K562 (cell line): ENCODE results near the gene SYNPO2. TPM values are rescaled to one million over a fixed set of nuclear protein-coding genes. Genes with fewer than 3 reads are reported as not detected.

Experiments
- ATAC-seq: fragments of 200-7000 bp; cut with Tn5 transposase; 3 replicates; pipeline ENCODE4 v1.9.1; 2020; ENCODE audit warnings: moderate library complexity
- BruUV-seq: library from RNA; stranded (reverse); fragments of 400-500 nt; replicated peaks from 2 replicates; lab custom pipeline; 2021; lab: Mats Ljungman, UMichigan
- CTCF ChIA-PET: fragments of 300-600 bp; formaldehyde crosslinking; extraction: SDS; loops from one replicate; lab custom pipeline; 2021; ENCODE audit warnings: low intra/inter-chr PET ratio; lab: Yijun Ruan, JAX
- POLR2A ChIA-PET: fragments of 300-600, 350-650 bp; sonication (Branson Sonifier 250); formaldehyde crosslinking; extraction: SDS; loops from one replicate; lab custom pipeline; 2021; ENCODE audit warnings: antibody characterized with exemption, inconsistent platforms; lab: Yijun Ruan, JAX
- DNase-seq, 4 experiments: peaks; one replicate each; pipeline versions ENCODE4 v3.0.0 to v3.0.0-alpha.2; 2011 to 2018; ENCODE audit warnings: low spot score in 3 of 4, mixed read lengths in 3 of 4; ENCODE audit errors: extremely low read depth in 1 of 4
- FAIRE-seq: peaks from 2 replicates; lab custom pipeline; 2011; peaks lifted over from hg19 to GRCh38; lab: Jason Lieb, UNC
- H2AFZ ChIP-seq: 2 replicates; pipeline ENCODE4 v1.6.0; 2011; ENCODE audit warnings: low read depth, low read length, control low read depth, inconsistent platforms
- H3K27ac ChIP-seq: fragments of 200-600 bp; 3 replicates; pipeline ENCODE4 v1.8.0; 2011; ENCODE audit warnings: low read depth, mild to moderate bottlenecking, control low read depth, inconsistent platforms, low read length, moderate library complexity, mixed read lengths; ENCODE audit errors: extremely low read depth
- H3K27me3 ChIP-seq, 2 experiments: fragments of 300-600 bp in 1 of 2; 2 replicates in 1 of 2; 3 replicates in 1 of 2; pipeline versions ENCODE4 v1.6.0 to v1.8.0; 2011; ENCODE audit warnings: inconsistent platforms in 2 of 2, low read length in 2 of 2, mild to moderate bottlenecking in 1 of 2, mixed read lengths in 1 of 2, moderate library complexity in 1 of 2; ENCODE audit not compliant: control insufficient read depth in 2 of 2, insufficient read depth in 2 of 2
- H3K36me3 ChIP-seq: fragments of 300-600 bp; 3 replicates; pipeline ENCODE4 v1.8.0; 2011; ENCODE audit warnings: mild to moderate bottlenecking, low read length, inconsistent platforms; ENCODE audit not compliant: control insufficient read depth, insufficient read depth
- H3K4me1 ChIP-seq, 2 experiments: fragments of 200-600 bp in 1 of 2; replicated peaks in 1 of 2; 2 replicates in 1 of 2; 3 replicates in 1 of 2; pipeline versions ENCODE4 v1.5.1 to v1.8.0; 2011; ENCODE audit warnings: inconsistent platforms in 2 of 2, low read length in 2 of 2, mild to moderate bottlenecking in 1 of 2, mixed read lengths in 1 of 2, moderate library complexity in 1 of 2; ENCODE audit not compliant: control insufficient read depth in 2 of 2, insufficient read depth in 2 of 2
- H3K4me2 ChIP-seq: 2 replicates; pipeline ENCODE4 v1.6.1; 2011; ENCODE audit warnings: low read length, control low read depth, inconsistent platforms, mixed read lengths; ENCODE audit not compliant: insufficient read depth
- H3K4me3 ChIP-seq: fragments of 200-600 bp; sonication (generic), shearing (Covaris generic); 2 replicates; pipeline ENCODE4 v1.5.1; 2016; ENCODE audit warnings: control low read depth, inconsistent platforms
- H3K79me2 ChIP-seq: fragments of 200-600 bp; 3 replicates; pipeline ENCODE4 v1.8.0; 2011; ENCODE audit warnings: low read length, inconsistent platforms; ENCODE audit not compliant: control insufficient read depth, insufficient read depth
- H3K9ac ChIP-seq, 2 experiments: 2 replicates each; pipeline versions ENCODE4 v1.6.0 to v1.6.1; 2011; ENCODE audit warnings: low read depth in 2 of 2, low read length in 2 of 2, control low read depth in 1 of 2, inconsistent platforms in 1 of 2, mild to moderate bottlenecking in 1 of 2, mixed read lengths in 1 of 2; ENCODE audit not compliant: insufficient read depth in 1 of 2
- H3K9me1 ChIP-seq: one replicate; pipeline ENCODE4 v1.6.0; 2011; ENCODE audit warnings: inconsistent platforms, mild to moderate bottlenecking, low read length, moderate library complexity; ENCODE audit not compliant: control insufficient read depth, insufficient read depth
- H3K9me3 ChIP-seq: replicated peaks from 2 replicates; pipeline ENCODE4 v1.5.1; 2011; ENCODE audit warnings: low read depth, low read length, inconsistent platforms; ENCODE audit not compliant: control insufficient read depth, insufficient read depth
- H4K20me1 ChIP-seq: replicated peaks from 2 replicates; pipeline ENCODE4 v1.6.1; 2011; ENCODE audit warnings: low read length, inconsistent platforms, mixed read lengths; ENCODE audit not compliant: control insufficient read depth, insufficient read depth
- CSDE1 ChIP-seq, 2 experiments: fragments of 450-650 bp; IDR thresholded peaks; 2 replicates each; pipeline ENCODE4 v1.6.1; 2016; ENCODE audit warnings: mild to moderate bottlenecking in 1 of 2
- DDX20 ChIP-seq: fragments of 450-650 bp; IDR thresholded peaks from 2 replicates; pipeline ENCODE4 v1.6.1; 2016; ENCODE audit warnings: missing genetic modification characterization, low read depth, mild to moderate bottlenecking, missing compliant biosample characterization, moderate library complexity
- MTA3 ChIP-seq: fragments of 450-650 bp; formaldehyde crosslinking; IDR thresholded peaks from 2 replicates; pipeline ENCODE4 v1.6.1; 2017; ENCODE audit warnings: mild to moderate bottlenecking, borderline replicate concordance
- WGBS: fragments of 100-300 bp; shearing (Covaris generic); methylation state at CpG from one replicate; pipeline ENCODE4 v1.1.6; 2016; ENCODE audit warnings: low coverage, mixed read lengths; ENCODE audit not compliant: insufficient coverage; ENCODE audit errors: missing lambda C conversion rate; 5-methylcytosine and 5-hydroxymethylcytosine counted together
- in situ Hi-C: fragments of 300-500 bp; cut with MboI; formaldehyde crosslinking; loops from 4 replicates; pipeline ENCODE4 v1.15.0; 2018; ENCODE audit warnings: inconsistent platforms, mixed read lengths
- intact Hi-C: fragments of 100-400 bp; cut with micrococcal nuclease; formaldehyde crosslinking; loops from 2 replicates; pipeline ENCODE4 v1.14.2; 2022
- polyA plus RNA-seq, 8 experiments: library from polyadenylated mRNA; depleted of rRNA in 4 of 8; stranded (reverse) in 5 of 8; unstranded in 3 of 8; fragments of >200 nt; fragmentation: Nextera tagmentation in 2 of 8; fragmentation: Illumina TruSeq in 1 of 8; extraction: Ambion mirVana in 2 of 8; extraction: Trizol in 1 of 8; gene quantifications; 2 replicates each; pipeline versions ENCODE4 v1.2.1 to v1.2.3, GENCODE V29; 2011 to 2014; ENCODE audit warnings: inconsistent platforms in 1 of 8, missing spikeins in 1 of 8
- total RNA-seq, 7 experiments: library from RNA; depleted of rRNA in 6 of 7; stranded (reverse); fragments of >200 nt in 6 of 7; fragmentation: Illumina TruSeq in 2 of 7; extraction: Trizol in 2 of 7; gene quantifications; 2 replicates each; pipeline versions ENCODE4 v1.2.1 to v1.2.3, GENCODE V29; 2011 to 2021; ENCODE audit warnings: low replicate concordance in 1 of 7

SYNPO2 gene
- total and polyA plus RNA-seq, 9 of the 15 experiments (the other 6 are each of a cell fraction or from before 2014, with no cell fraction given) = 0.03 to 0.18 TPM; not detected in 7

- Histone ChIP-seq H3K9me1 (no peaks in the 10 kb centered on the region), H3K4me3 (no peak overlapping the region), H3K4me2 (no peak overlapping the region), H3K79me2 (no peaks in the 10 kb centered on the region), H3K27ac (no peak overlapping the region), H3K9me3 (no peaks in the 10 kb centered on the region), H3K27me3 (peaks cover 0 to 7% of the 10 kb centered on the region in 2 experiments; a peak in 2 of 5 replicates), H2AFZ (no peak overlapping the region), H3K36me3 (no peaks in the 10 kb centered on the region), H3K4me1 (no peaks in the 10 kb centered on the region), H4K20me1 (no peaks in the 10 kb centered on the region), H3K9ac (no peak overlapping the region)
- ChIA-PET POLR2A (no interaction called here), CTCF (no interaction called here)
- DNase-seq = no peak
- ATAC-seq = no peak
- in situ Hi-C loops = no loop called here
- WGBS = 0% methylated on average over 1 of the region's 1 CpG
- intact Hi-C loops = no loop called here
- FAIRE-seq = no peak
- TF ChIP-seq MTA3 (no peak), CSDE1 (IDR thresholded peaks at IDR 0.05) (no peak)
- no TSS peak for BruUV-seq
Measured at GRCh38 chr4:118866442-118866841, 22.2 kb upstream of the SYNPO2 start.

GRCh38 chr4:118867311-118868067 is 21.2 kb upstream of the SYNPO2 start:
- intact Hi-C loops = no loop called here
- H3K4me3 ChIP-seq = no peak overlapping the region
- in situ Hi-C loops = no loop called here
- H3K9ac ChIP-seq = no peak overlapping the region
- no peaks in the 10 kb centered on the region for H4K20me1 ChIP-seq
- no peaks in the 10 kb centered on the region for H3K9me1 ChIP-seq
- H3K4me1 ChIP-seq = no peaks in the 10 kb centered on the region
- ChIA-PET POLR2A (no interaction called here), CTCF (no interaction called here)
- ATAC-seq = no peak
- no peak overlapping the region for H3K27ac ChIP-seq
- 0% methylated on average over 3 of the region's 3 CpGs for WGBS
- TF ChIP-seq DDX20 (tag) = no peak
- no peak for DNase-seq
- no peaks in the 10 kb centered on the region for H3K9me3 ChIP-seq
- no peak overlapping the region for H3K4me2 ChIP-seq
- no peak overlapping the region for H2AFZ ChIP-seq
- no peaks in the 10 kb centered on the region for H3K36me3 ChIP-seq
- H3K79me2 ChIP-seq = no peaks in the 10 kb centered on the region
- H3K27me3 ChIP-seq = peaks cover 0 to 6% of the 10 kb centered on the region in 2 experiments; a peak in 2 of 5 replicates
- no TSS peak for BruUV-seq
- FAIRE-seq = no peak
